ENCODE results near the gene TCF20.

DNA sequence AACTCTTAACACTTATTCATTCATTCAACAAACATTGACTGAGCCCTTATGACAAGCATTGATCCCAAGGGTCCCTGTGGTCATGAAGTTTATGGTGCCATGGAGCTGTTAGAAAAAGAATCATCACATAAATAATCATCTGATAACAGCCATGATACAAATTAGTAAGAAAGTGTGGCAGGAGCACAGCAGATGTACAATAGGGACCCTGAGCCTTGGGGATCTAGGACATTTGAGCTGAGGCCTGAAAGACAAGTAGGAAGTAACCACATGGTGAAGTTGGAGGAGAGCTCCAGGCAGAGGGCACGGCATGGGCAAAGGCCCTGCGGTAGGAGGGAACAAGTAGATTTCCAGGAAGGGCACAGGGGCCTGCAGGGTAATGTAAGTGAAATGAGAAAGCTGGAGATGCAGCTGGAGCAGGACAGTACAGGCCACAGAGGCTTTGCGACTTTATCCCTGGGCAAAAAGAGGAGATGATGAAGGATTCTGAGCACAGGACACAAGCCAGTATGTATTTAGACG lies 6.8 kb upstream of the TCF20 start:
- TF ChIP-seq, protein P1, sequence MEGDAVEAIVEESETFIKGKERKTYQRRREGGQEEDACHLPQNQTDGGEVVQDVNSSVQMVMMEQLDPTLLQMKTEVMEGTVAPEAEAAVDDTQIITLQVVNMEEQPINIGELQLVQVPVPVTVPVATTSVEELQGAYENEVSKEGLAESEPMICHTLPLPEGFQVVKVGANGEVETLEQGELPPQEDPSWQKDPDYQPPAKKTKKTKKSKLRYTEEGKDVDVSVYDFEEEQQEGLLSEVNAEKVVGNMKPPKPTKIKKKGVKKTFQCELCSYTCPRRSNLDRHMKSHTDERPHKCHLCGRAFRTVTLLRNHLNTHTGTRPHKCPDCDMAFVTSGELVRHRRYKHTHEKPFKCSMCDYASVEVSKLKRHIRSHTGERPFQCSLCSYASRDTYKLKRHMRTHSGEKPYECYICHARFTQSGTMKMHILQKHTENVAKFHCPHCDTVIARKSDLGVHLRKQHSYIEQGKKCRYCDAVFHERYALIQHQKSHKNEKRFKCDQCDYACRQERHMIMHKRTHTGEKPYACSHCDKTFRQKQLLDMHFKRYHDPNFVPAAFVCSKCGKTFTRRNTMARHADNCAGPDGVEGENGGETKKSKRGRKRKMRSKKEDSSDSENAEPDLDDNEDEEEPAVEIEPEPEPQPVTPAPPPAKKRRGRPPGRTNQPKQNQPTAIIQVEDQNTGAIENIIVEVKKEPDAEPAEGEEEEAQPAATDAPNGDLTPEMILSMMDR (IDR thresholded peaks at IDR 0.05) = no peak
- TF ChIP-seq POLR2AphosphoS5 (IDR thresholded peaks at IDR 0.05) (no peak), POLR2A (IDR thresholded peaks at IDR 0.05) (no peak), EP300 (IDR thresholded peaks at IDR 0.05) (no peak)

Measured in upper lobe of left lung (tissue), 4 donors.